T-cell (primary cell): Measurements from ENCODE around the gene ANKDD1A. TPM values are rescaled to one million over a fixed set of nuclear protein-coding genes. Genes with fewer than 3 reads are reported as not detected.

ENCODE experiments used
- ATAC-seq, 4 experiments: fragments of 200-7000 bp in 3 of 4; fragments of 150-1000 bp in 1 of 4; cut with Tn5 transposase; replicated peaks in 1 of 4; 1 replicate in 3 of 4; 2 replicates in 1 of 4; pipeline ENCODE4 v1.10.0; 2021; ENCODE audit warnings: moderate library complexity in 3 of 4, mild to moderate bottlenecking in 2 of 4, moderate number of reproducible peaks in 1 of 4
- CTCF ChIA-PET, 2 donors: fragments of 300-600 bp; sonication (Branson Sonifier 250); formaldehyde crosslinking; loops; one replicate each; lab custom pipeline; 2022; ENCODE audit warnings: antibody characterized with exemption in 2 of 2; lab: Charles Lee
- POLR2A ChIA-PET, 2 donors: fragments of 300-600 bp; sonication (Branson Sonifier 250); formaldehyde crosslinking; loops; one replicate each; lab custom pipeline; 2022; ENCODE audit warnings: antibody characterized with exemption in 2 of 2; lab: Charles Lee
- DNase-seq, 35 experiments: peaks; one replicate each; pipeline versions ENCODE4 v3.0.0 to v3.0.0-alpha.2; 2013 to 2023
- H3K27ac ChIP-seq: one replicate; pipeline ENCODE4 v1.5.1; 2013; ENCODE audit warnings: low read length
- H3K27me3 ChIP-seq, 2 experiments: replicated peaks in 1 of 2; 1 replicate in 1 of 2; 2 replicates in 1 of 2; pipeline versions ENCODE4 v1.6.1 to v1.7.0; 2013; ENCODE audit warnings: low read length in 1 of 2, mixed read lengths in 1 of 2; ENCODE audit not compliant: control insufficient read depth in 2 of 2, insufficient read depth in 2 of 2; ENCODE audit errors: extremely low read depth in 1 of 2
- H3K36me3 ChIP-seq, 2 donors: 1 replicate in 1 of 2; 2 replicates in 1 of 2; pipeline versions ENCODE4 v1.6.1 to v1.7.0; 2013; ENCODE audit warnings: low read length in 1 of 2; ENCODE audit not compliant: control insufficient read depth in 2 of 2, insufficient read depth in 1 of 2; ENCODE audit errors: extremely low read depth in 1 of 2
- H3K4me1 ChIP-seq, 2 experiments: 1 replicate in 1 of 2; 2 replicates in 1 of 2; pipeline versions ENCODE4 v1.6.1 to v1.7.0; 2013; ENCODE audit warnings: low read length in 2 of 2, mixed read lengths in 1 of 2; ENCODE audit not compliant: insufficient read depth in 2 of 2, control insufficient read depth in 1 of 2; ENCODE audit errors: extremely low read depth in 1 of 2
- H3K4me3 ChIP-seq, 2 donors: 1 replicate in 1 of 2; 2 replicates in 1 of 2; pipeline versions ENCODE4 v1.5.1 to v1.7.0; 2013; ENCODE audit warnings: mild to moderate bottlenecking in 2 of 2, low read length in 1 of 2, moderate library complexity in 1 of 2; ENCODE audit not compliant: control insufficient read depth in 1 of 2; ENCODE audit errors: extremely low read depth in 1 of 2
- H3K9me3 ChIP-seq: 2 replicates; pipeline ENCODE4 v1.7.0; 2013
- H3K27ac Mint-ChIP-seq, 2 donors: one replicate each; pipeline ENCODE4 v1.8.0; 2020 to 2021; ENCODE audit warnings: mild to moderate bottlenecking in 2 of 2, mixed read lengths in 2 of 2
- H3K27me3 Mint-ChIP-seq, 2 donors: one replicate each; pipeline ENCODE4 v1.8.0; 2021 to 2022; ENCODE audit warnings: mixed read lengths in 2 of 2
- H3K36me3 Mint-ChIP-seq: one replicate; pipeline ENCODE4 v1.8.0; 2021; ENCODE audit warnings: mixed read lengths
- H3K4me1 Mint-ChIP-seq, 3 donors: one replicate each; pipeline ENCODE4 v1.8.0; 2020 to 2022; ENCODE audit warnings: mixed read lengths in 3 of 3, mild to moderate bottlenecking in 1 of 3
- H3K4me3 Mint-ChIP-seq, 3 donors: one replicate each; pipeline ENCODE4 v1.8.0; 2020 to 2022; ENCODE audit warnings: mild to moderate bottlenecking in 3 of 3, mixed read lengths in 3 of 3, moderate library complexity in 3 of 3
- H3K9me3 Mint-ChIP-seq, 3 donors: one replicate each; pipeline ENCODE4 v1.8.0; 2020 to 2022; ENCODE audit warnings: mixed read lengths in 3 of 3
- WGBS: methylation state at CpG from one replicate; pipeline ENCODE4 v1.1.5; 2013; ENCODE audit warnings: missing lambda C conversion rate; ENCODE audit not compliant: insufficient coverage; 5-methylcytosine and 5-hydroxymethylcytosine counted together
- total RNA-seq, 35 experiments: library from RNA in 6 of 35; stranded (reverse) in 6 of 35; fragments of 120-200 nt in 1 of 35; gene quantifications; one replicate each; pipeline versions ENCODE4 v1.2.1 to v1.2.4 and lab custom pipeline; 2013 to 2026

Gene ANKDD1A
- total RNA-seq, 5 donors from 2014 or later (not counting 1 experiment from before 2014, with no cell fraction given): 1.7 to 13.4 (median 7.9) TPM

GRCh38 chr15:65006876-65007275, 95.2 kb downstream of the ANKDD1A start:
- Mint-ChIP-seq H3K4me3 (no peak overlapping the region), H3K27ac (no peak overlapping the region), H3K4me1 (peaks cover 0 to 6% (median 0%) of the 10 kb centered on the region in 3 donors), H3K9me3 (no peaks in the 10 kb centered on the region), H3K36me3 (peaks cover 26% of the 10 kb centered on the region), H3K27me3 (no peaks in the 10 kb centered on the region)
- Histone ChIP-seq H3K4me1 (no peaks in the 10 kb centered on the region), H3K36me3 (peaks cover 7 to 16% of the 10 kb centered on the region in 2 donors), H3K27me3 (no peaks in the 10 kb centered on the region), H3K27ac (no peak overlapping the region), H3K9me3 (no peaks in the 10 kb centered on the region), H3K4me3 (no peak overlapping the region)
- no CpG with 5 or more reads among the region's 3 CpGs for WGBS
- ATAC-seq (no peak), DNase-seq (no peak)
- CTCF ChIA-PET: no interaction called here
- POLR2A ChIA-PET: no interaction called here

Other genes starting within 250 kb of the ANKDD1A start
- gene RBPMS2, start 136.3 kb upstream of the ANKDD1A start, total RNA-seq: under 1 TPM in 3 of 5 donors, not detected in 2; 0.16 to 0.26 (median 0.20) TPM
- 1 to 10 TPM in 3 of 5 donors, under 1 TPM in 2; 0.88 to 4.1 (median 1.1) TPM for gene PIF1, start 86.3 kb upstream of the ANKDD1A start, total RNA-seq
- gene PLEKHO2, start 70.0 kb upstream of the ANKDD1A start, total RNA-seq: 10 to 100 TPM in 4 of 5 donors, 1 to 10 TPM in 1; 9.2 to 22.7 (median 17.1) TPM
- 10 to 100 TPM; 40.1 to 58.4 (median 49.0) TPM for gene SPG21, start 78.0 kb downstream of the ANKDD1A start, total RNA-seq
- 10 to 100 TPM; 10.3 to 22.0 (median 19.2) TPM for gene MTFMT, start 117.7 kb downstream of the ANKDD1A start, total RNA-seq
- not detected for gene SLC51B, start 133.5 kb downstream of the ANKDD1A start, total RNA-seq
- under 1 TPM in 2 of 5 donors, not detected in 3; 0.09 to 0.18 TPM for gene RASL12, start 156.1 kb downstream of the ANKDD1A start, total RNA-seq
- gene KBTBD13, start 164.8 kb downstream of the ANKDD1A start, total RNA-seq: not detected
- 10 to 100 TPM; 12.5 to 15.1 (median 13.2) TPM for gene UBAP1L, start 203.3 kb downstream of the ANKDD1A start, total RNA-seq
- gene PDCD7, start 221.9 kb downstream of the ANKDD1A start, total RNA-seq: 10 to 100 TPM; 33.2 to 43.6 (median 36.7) TPM